HG02970 (cell line): ENCODE measurements around the gene ZNF665.
"Not testable (repeated sequence)": the region's sequence is repeated elsewhere in the genome, so short reads cannot be mapped to it uniquely, and the experiment has no call there.

Experiments
- ATAC-seq: cut with Tn5 transposase; IDR thresholded peaks from one replicate; pipeline ENCODE4 v1.9.1; 2021; ENCODE audit warnings: mild to moderate bottlenecking, moderate library complexity, moderate number of reproducible peaks; ENCODE audit not compliant: unreplicated experiment, low FRiP score

ZNF665 gene

DNA sequence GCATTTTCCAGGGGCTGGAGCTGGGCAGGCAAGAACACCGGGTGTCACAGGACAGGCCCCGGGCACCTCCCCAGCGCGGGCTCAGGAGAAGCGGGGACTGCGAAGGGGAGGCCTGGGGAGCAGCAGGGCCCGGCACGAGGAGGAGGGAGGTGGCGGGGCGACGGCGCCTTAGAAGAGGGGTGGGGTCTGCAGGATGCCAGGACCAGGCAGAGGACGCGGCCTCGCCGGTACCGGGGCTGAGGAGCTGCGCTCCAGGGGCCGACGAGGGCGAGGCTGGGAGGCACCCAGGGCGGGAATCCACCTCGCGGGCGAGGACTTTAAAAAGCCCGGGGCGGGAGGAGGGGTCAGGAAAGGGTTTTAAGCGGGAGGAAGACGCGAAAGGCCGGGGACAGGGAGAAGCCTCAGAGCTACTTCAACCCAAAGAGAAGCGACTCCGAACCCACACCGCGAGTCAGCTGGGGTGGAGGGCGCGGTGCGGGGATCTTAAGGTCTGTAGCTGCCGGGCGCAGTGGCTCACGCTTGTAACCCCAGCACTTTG, 35.0 kb downstream of the ZNF665 start:
- ATAC-seq: no peak

DNA sequence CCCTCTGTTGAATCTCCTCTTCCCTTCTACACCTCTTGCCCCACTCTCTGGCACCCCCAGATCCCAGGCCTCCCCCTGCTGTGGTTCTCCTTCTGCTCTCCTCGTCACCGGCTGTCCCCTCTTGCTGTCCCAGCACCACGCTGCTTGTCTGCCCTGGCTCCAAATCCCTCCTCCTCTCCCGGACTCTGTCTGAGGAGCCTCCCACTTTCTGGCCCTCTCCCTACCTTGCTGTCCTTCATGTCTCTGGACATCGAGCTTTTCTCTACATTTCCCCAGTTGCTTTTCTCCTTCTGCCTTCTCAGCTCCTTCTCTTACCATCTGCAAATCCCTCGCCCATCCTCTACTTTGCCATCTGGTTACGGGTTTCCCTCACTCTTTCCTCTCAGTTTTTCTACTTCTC, 35.5 kb downstream of the ZNF665 start:
- ATAC-seq: no peak

- ATAC-seq: no peak
Measured at GRCh38 chr19:53156850-53157249, 36.3 kb downstream of the ZNF665 start.

DNA sequence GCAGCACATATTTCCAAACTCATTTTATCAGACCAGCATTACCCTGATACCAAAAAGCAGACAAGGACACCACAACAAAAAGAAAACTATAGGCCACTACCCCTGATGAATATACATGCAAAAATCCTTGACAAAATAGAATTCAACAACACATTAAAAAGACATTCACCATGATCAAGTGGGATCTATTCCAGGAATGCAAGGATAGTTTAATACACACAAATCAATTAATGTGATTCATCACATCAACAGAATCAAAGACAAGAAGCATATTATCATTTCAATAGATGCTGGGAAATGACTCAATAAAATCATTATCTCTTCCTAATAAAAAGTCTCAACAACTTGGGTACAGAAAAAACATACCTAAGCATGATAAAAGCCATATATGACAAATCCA, 45.5 kb downstream of the ZNF665 start:
- ATAC-seq: no peak

DNA sequence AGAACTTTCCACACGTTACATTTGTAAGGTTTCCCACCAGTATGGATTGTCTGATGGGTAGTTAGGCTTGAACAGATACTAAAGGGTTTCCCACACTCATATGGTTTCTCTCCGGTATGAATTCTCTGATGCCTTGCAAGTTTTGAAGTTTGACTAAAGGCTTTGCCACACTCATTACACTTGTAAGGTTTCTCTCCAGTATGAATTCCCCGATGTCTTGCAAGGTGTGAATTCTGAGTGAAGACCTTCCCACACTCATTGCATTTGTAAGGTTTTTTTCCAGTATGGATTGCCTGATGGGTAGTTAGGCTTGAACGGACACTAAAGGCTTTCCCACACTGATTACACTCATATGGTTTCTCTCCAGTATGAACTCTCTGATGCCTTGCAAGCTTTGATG, 52.8 kb downstream of the ZNF665 start:
- ATAC-seq: no peak

GRCh38 chr19:53136432-53136831, 56.7 kb downstream of the ZNF665 start:
- no peak for ATAC-seq

DNA sequence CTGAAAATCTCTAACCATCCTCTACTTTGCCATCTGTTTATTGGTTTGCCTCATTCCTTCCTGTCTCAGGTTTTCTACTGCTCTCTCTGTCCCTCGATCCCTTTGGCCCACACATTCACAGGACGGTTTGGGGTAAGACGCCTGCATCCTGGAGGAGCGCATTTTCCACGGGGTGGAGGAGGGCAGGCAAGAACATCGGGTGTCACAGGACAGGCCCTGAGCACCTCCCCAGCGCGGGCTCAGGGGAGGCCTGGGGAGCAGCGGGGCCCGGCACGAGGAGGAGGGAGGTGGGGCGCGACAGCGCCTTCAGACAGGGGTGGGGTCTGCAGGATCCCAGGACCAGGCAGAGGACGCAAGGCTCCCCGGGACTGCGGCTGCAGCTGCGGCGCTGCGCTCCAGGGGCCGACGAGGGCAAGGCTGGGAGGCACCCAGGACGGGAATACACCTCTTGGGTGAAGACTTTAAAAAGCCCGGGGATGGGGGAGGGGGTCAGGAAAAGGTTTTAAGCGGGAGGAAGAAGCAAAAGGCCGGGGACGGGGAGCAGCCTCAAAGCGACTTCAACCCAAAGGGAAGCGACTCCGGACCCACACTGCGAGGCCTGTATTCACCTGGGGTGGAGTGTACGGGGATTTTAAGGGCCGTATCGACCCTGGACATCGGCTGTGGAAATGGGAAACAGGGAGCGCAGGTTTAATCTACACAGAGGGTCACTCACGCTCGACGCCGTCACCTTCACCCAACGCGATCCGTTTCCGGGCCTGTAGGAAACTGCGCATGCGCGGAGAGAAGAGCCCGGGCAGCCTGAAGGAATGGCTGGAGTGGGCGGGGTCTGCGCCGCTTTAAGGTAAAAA, 60.8 kb downstream of the ZNF665 start, which contains the start of gene ZNF415:
Gene ZNF415 (minus strand): TSS at position 770 of the 851 bp plus-strand sequence. CDS start 10,234 bp downstream, outside the sequence.
- ATAC-seq: no peak

DNA sequence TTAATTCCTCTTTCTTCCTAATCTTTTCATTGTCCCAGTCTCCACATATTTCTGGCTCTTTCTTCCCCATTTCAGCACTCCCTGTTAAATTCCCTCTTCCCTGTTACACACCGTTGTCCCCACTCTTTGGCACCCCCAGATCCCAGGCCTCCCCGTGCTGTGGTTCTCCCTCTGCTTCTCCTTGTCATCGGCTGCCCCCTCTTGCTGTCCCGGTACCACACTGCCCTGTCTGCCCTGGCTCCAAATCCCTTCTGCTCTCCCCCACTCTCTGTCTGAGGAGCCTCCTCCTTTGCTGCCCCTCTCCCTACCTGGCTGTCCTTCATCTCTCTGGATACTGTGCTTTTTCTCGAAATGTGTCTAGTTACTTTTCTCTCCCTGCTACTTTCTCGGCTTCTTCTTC, 61.4 kb downstream of the ZNF665 start:
- ATAC-seq: no peak

DNA sequence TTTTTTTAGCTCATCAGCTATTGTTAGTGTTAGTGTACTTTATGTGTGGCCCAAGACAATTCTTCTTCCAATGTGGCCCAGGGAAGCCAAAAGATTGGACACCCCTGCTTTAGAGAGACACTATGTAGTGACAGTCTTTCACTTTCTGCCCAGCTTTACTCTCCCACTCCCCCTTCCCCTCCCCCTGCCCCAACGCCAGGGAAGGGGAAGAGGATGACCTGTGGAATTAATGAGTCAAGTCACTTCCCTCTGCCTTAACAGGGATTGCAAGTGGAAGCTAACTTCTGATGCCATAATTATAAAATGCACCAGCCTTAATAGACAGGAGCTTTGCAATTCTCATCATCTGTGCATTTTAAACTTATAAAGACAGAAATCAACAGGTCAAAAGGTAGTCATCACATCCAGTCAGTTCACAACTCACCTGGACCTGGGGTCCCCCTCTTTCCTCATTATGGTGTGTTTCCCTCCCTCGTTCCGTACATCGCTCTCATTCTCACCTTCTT, 62.0 kb downstream of the ZNF665 start:
- no peak for ATAC-seq

DNA sequence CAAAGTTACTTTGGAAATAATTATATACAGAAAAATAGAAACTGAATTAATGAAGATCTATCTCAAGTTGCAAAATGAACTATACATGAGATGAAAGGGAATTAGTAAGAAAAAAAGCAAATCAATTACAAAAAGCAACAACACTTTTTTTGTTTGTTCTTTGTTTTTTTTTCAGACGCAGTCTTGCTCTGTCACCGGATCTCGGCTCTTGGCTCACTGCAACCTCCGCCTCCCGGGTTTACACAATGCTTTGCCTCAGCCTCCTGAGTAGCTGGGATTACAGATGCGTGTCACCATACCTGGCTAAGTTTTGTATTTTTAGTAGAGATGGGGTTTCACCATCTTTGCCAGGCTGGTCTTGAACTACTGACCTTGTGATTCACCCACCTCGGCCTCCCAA, 62.7 kb downstream of the ZNF665 start:
- ATAC-seq: no peak

GRCh38 chr19:53126733-53127526, 66.2 kb downstream of the ZNF665 start:
- not testable (repeated sequence) for ATAC-seq

DNA sequence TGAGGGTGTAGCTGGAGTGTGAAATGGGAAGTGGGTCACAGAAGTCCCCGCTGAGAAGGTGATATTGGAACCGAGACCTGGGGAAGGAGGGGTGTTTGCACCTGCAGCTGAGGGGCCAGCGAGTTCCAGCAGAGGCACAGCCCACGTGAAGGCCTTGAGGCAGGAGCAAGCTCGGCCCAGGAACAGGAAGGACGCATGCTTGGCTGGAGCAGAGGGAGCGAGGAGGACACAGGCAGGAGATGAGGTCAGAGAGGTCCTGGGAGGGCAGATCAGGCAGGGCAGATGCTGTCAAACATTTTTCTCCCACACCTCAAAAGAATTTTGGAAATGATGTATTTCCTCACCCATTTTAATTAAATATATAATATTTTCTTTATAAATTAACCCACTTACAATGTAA, 69.8 kb downstream of the ZNF665 start:
- no peak for ATAC-seq
